ENCODE results near the gene TRIM62. TPM values are rescaled to one million over a fixed set of nuclear protein-coding genes. Genes with fewer than 3 reads are reported as not detected.

The TRIM62 gene
- total and polyA plus RNA-seq, 2 experiments from 2014 or later = 2.9 to 18.9 TPM

DNA sequence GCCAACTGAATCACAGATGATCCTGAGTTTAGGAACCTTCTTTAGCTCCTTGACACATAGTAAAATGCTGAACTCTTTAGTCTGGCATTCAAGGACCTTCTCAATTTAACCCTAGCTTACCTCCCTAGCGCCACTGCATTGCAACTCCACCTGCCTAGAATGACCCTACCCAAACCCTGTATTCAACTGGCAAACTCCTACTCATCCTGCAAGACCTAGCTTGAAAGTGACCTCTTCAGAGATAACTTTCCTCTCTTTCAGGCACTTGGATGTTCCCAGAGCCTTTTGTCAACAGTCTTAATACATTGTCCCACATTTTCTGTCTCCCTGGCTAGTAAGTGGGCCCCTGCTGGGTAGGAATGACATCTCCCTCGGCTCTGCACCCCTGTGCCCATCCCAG, 19.7 kb downstream of the TRIM62 start:
- Histone ChIP-seq H4K20me1 (replicated peaks; ENCODE audit: insufficient read depth) (no peaks in the 10 kb centered on the region), H3K4me3 (no peak overlapping the region), H3F3A (replicated peaks; ENCODE audit: low read depth) (no peaks in the 10 kb centered on the region), H3K27me3 (ENCODE audit: insufficient read depth) (no peaks in the 10 kb centered on the region), H3K79me2 (replicated peaks; ENCODE audit: insufficient read depth) (no peaks in the 10 kb centered on the region), H2AFZ (no peak overlapping the region), H3K36me3 (ENCODE audit: insufficient read depth) (no peaks in the 10 kb centered on the region), H3K4me1 (ENCODE audit: insufficient read depth) (peaks cover 40% of the 10 kb centered on the region), H3K27ac (ENCODE audit: low read depth) (no peak overlapping the region), H3K4me2 (0 out of 2 replicates have a peak overlapping the region, but pooled peaks have one; percentile 20), H3K9me2 (ENCODE audit: insufficient read depth) (no peaks in the 10 kb centered on the region)
- peaks cover 51% of the 10 kb centered on the region for H3K4me1 Mint-ChIP-seq
- peaks cover 4% of the 10 kb centered on the region for H3K27me3 Mint-ChIP-seq (ENCODE audit: insufficient read depth, low read depth, poor library complexity)
- H3K27ac Mint-ChIP-seq = no peak overlapping the region
- H3K9me3 Mint-ChIP-seq = peaks cover 5% of the 10 kb centered on the region; the same call in 2 of the 3 replicates
- no peak for TF ChIP-seq EZH2 (IDR thresholded peaks at IDR 0.05; ENCODE audit: low read depth, unreplicated experiment)
- no peak for TF ChIP-seq ZNF114 (CRISPR knock-in tag; IDR thresholded peaks at IDR 0.05)
- TF ChIP-seq EZH2phosphoT487 (IDR thresholded peaks at IDR 0.05; ENCODE audit: unreplicated experiment) = no peak
- no peak for TF ChIP-seq POLR2AphosphoS5 (IDR thresholded peaks at IDR 0.05; ENCODE audit: low read depth)
- no peak for TF ChIP-seq JUNB (IDR thresholded peaks at IDR 0.05; ENCODE audit: unreplicated experiment)
- no peak for TF ChIP-seq NANOG (IDR thresholded peaks at IDR 0.05; ENCODE audit: borderline replicate concordance)
- TF ChIP-seq, protein P1, sequence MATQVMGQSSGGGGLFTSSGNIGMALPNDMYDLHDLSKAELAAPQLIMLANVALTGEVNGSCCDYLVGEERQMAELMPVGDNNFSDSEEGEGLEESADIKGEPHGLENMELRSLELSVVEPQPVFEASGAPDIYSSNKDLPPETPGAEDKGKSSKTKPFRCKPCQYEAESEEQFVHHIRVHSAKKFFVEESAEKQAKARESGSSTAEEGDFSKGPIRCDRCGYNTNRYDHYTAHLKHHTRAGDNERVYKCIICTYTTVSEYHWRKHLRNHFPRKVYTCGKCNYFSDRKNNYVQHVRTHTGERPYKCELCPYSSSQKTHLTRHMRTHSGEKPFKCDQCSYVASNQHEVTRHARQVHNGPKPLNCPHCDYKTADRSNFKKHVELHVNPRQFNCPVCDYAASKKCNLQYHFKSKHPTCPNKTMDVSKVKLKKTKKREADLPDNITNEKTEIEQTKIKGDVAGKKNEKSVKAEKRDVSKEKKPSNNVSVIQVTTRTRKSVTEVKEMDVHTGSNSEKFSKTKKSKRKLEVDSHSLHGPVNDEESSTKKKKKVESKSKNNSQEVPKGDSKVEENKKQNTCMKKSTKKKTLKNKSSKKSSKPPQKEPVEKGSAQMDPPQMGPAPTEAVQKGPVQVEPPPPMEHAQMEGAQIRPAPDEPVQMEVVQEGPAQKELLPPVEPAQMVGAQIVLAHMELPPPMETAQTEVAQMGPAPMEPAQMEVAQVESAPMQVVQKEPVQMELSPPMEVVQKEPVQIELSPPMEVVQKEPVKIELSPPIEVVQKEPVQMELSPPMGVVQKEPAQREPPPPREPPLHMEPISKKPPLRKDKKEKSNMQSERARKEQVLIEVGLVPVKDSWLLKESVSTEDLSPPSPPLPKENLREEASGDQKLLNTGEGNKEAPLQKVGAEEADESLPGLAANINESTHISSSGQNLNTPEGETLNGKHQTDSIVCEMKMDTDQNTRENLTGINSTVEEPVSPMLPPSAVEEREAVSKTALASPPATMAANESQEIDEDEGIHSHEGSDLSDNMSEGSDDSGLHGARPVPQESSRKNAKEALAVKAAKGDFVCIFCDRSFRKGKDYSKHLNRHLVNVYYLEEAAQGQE (IDR thresholded peaks at IDR 0.05; ENCODE audit: unreplicated experiment) = no peak
- TF ChIP-seq, protein P2, sequence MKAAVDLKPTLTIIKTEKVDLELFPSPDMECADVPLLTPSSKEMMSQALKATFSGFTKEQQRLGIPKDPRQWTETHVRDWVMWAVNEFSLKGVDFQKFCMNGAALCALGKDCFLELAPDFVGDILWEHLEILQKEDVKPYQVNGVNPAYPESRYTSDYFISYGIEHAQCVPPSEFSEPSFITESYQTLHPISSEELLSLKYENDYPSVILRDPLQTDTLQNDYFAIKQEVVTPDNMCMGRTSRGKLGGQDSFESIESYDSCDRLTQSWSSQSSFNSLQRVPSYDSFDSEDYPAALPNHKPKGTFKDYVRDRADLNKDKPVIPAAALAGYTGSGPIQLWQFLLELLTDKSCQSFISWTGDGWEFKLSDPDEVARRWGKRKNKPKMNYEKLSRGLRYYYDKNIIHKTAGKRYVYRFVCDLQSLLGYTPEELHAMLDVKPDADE (IDR thresholded peaks at IDR 0.05) = no peak
- no peak for TF ChIP-seq CREB1 (CRISPR knock-in tag; IDR thresholded peaks at IDR 0.05; ENCODE audit: low read depth)
- no peak for TF ChIP-seq STAT1 (IDR thresholded peaks at IDR 0.05; ENCODE audit: unreplicated experiment)
- no peak for TF ChIP-seq ZNF331 (CRISPR knock-in tag; IDR thresholded peaks at IDR 0.05; ENCODE audit: low read depth)
- TF ChIP-seq, protein P3, sequence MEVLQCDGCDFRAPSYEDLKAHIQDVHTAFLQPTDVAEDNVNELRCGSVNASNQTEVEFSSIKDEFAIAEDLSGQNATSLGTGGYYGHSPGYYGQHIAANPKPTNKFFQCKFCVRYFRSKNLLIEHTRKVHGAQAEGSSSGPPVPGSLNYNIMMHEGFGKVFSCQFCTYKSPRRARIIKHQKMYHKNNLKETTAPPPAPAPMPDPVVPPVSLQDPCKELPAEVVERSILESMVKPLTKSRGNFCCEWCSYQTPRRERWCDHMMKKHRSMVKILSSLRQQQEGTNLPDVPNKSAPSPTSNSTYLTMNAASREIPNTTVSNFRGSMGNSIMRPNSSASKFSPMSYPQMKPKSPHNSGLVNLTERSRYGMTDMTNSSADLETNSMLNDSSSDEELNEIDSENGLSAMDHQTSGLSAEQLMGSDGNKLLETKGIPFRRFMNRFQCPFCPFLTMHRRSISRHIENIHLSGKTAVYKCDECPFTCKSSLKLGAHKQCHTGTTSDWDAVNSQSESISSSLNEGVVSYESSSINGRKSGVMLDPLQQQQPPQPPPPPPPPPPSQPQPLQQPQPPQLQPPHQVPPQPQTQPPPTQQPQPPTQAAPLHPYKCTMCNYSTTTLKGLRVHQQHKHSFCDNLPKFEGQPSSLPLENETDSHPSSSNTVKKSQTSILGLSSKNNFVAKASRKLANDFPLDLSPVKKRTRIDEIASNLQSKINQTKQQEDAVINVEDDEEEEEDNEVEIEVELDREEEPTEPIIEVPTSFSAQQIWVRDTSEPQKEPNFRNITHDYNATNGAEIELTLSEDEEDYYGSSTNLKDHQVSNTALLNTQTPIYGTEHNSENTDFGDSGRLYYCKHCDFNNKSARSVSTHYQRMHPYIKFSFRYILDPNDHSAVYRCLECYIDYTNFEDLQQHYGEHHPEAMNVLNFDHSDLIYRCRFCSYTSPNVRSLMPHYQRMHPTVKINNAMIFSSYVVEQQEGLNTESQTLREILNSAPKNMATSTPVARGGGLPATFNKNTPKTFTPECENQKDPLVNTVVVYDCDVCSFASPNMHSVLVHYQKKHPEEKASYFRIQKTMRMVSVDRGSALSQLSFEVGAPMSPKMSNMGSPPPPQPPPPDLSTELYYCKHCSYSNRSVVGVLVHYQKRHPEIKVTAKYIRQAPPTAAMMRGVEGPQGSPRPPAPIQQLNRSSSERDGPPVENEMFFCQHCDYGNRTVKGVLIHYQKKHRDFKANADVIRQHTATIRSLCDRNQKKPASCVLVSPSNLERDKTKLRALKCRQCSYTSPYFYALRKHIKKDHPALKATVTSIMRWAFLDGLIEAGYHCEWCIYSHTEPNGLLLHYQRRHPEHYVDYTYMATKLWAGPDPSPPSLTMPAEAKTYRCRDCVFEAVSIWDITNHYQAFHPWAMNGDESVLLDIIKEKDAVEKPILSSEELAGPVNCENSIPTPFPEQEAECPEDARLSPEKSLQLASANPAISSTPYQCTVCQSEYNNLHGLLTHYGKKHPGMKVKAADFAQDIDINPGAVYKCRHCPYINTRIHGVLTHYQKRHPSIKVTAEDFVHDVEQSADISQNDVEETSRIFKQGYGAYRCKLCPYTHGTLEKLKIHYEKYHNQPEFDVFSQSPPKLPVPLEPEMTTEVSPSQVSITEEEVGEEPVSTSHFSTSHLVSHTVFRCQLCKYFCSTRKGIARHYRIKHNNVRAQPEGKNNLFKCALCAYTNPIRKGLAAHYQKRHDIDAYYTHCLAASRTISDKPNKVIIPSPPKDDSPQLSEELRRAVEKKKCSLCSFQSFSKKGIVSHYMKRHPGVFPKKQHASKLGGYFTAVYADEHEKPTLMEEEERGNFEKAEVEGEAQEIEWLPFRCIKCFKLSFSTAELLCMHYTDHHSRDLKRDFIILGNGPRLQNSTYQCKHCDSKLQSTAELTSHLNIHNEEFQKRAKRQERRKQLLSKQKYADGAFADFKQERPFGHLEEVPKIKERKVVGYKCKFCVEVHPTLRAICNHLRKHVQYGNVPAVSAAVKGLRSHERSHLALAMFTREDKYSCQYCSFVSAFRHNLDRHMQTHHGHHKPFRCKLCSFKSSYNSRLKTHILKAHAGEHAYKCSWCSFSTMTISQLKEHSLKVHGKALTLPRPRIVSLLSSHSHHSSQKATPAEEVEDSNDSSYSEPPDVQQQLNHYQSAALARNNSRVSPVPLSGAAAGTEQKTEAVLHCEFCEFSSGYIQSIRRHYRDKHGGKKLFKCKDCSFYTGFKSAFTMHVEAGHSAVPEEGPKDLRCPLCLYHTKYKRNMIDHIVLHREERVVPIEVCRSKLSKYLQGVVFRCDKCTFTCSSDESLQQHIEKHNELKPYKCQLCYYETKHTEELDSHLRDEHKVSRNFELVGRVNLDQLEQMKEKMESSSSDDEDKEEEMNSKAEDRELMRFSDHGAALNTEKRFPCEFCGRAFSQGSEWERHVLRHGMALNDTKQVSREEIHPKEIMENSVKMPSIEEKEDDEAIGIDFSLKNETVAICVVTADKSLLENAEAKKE (CRISPR knock-in tag; IDR thresholded peaks at IDR 0.05) = no peak
- TF ChIP-seq, protein P4, sequence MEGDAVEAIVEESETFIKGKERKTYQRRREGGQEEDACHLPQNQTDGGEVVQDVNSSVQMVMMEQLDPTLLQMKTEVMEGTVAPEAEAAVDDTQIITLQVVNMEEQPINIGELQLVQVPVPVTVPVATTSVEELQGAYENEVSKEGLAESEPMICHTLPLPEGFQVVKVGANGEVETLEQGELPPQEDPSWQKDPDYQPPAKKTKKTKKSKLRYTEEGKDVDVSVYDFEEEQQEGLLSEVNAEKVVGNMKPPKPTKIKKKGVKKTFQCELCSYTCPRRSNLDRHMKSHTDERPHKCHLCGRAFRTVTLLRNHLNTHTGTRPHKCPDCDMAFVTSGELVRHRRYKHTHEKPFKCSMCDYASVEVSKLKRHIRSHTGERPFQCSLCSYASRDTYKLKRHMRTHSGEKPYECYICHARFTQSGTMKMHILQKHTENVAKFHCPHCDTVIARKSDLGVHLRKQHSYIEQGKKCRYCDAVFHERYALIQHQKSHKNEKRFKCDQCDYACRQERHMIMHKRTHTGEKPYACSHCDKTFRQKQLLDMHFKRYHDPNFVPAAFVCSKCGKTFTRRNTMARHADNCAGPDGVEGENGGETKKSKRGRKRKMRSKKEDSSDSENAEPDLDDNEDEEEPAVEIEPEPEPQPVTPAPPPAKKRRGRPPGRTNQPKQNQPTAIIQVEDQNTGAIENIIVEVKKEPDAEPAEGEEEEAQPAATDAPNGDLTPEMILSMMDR (conservative IDR thresholded peaks at IDR 0.05; ENCODE audit: low read depth in 2 of 2) = no peak
- peaks cover 19% of the 10 kb centered on the region for H3K36me3 Mint-ChIP-seq (ENCODE audit: low read depth)
- DNase-seq (ENCODE audit: low spot score) = no peak
- no peak for ATAC-seq
- H3K4me3 Mint-ChIP-seq = no peak overlapping the region; the same call in 2 of the 3 replicates

All from GM23338 (cell line).